OCI-LY3 (cell line): Measurements from ENCODE around the gene NMRK2.
A peak's percentile ranks its signal among the peaks of the same experiment; 100 is the strongest.

Experiments
- H2AFZ ChIP-seq: fragments of 200-600, 300-600 bp; shearing (Covaris generic); 2 replicates; pipeline ENCODE4 v1.6.0; 2014; ENCODE audit warnings: antibody characterized with exemption, low read depth, low read length
- H3K27ac ChIP-seq: fragments of 200-600, 300-600 bp; sonication (generic); 2 replicates; pipeline ENCODE4 v1.5.1; 2014; ENCODE audit warnings: mild to moderate bottlenecking, low read length, moderate library complexity, mixed read lengths
- H3K27me3 ChIP-seq: fragments of 200-600, 300-600 bp; sonication (generic); 2 replicates; pipeline ENCODE4 v1.6.1; 2014; ENCODE audit warnings: low read depth, low read length, mixed read lengths
- H3K36me3 ChIP-seq: fragments of 200-600, 300-600 bp; sonication (generic); replicated peaks from 2 replicates; pipeline ENCODE3; 2014; ENCODE audit warnings: low read depth, low read length, mixed read lengths
- H3K4me1 ChIP-seq: fragments of 300-600, 200-600 bp; sonication (generic); 2 replicates; pipeline ENCODE4 v1.6.1; 2014; ENCODE audit warnings: low read length, mixed read lengths
- H3K4me2 ChIP-seq: fragments of 200-600, 300-600 bp; sonication (generic); 2 replicates; pipeline ENCODE4 v1.6.1; 2014; ENCODE audit warnings: low read length, mixed read lengths
- H3K4me3 ChIP-seq: fragments of 300-600, 200-600 bp; sonication (generic); 2 replicates; pipeline ENCODE4 v1.5.1; 2014; ENCODE audit warnings: antibody characterized with exemption, mild to moderate bottlenecking, low read length, moderate library complexity
- H3K79me2 ChIP-seq: fragments of 300-600, 200-600 bp; shearing (Covaris generic); 2 replicates; pipeline ENCODE4 v1.6.1; 2014; ENCODE audit warnings: mild to moderate bottlenecking, low read length, mixed read lengths
- H3K9ac ChIP-seq: fragments of 300-600, 200-600 bp; shearing (Covaris generic); 2 replicates; pipeline ENCODE4 v1.6.0; 2014; ENCODE audit warnings: mild to moderate bottlenecking, low read length, moderate library complexity
- H3K9me3 ChIP-seq: fragments of 200-600, 300-600 bp; shearing (Covaris generic); 2 replicates; pipeline ENCODE4 v1.6.1; 2014; ENCODE audit warnings: low read length, mixed read lengths; ENCODE audit not compliant: insufficient read depth
- H4K20me1 ChIP-seq: fragments of 200-600, 300-600 bp; sonication (generic); 2 replicates; pipeline ENCODE4 v1.6.1; 2016; ENCODE audit warnings: low read length, mixed read lengths; ENCODE audit not compliant: insufficient read depth
- EZH2phosphoT487 ChIP-seq: fragments of 200-600 bp; shearing (Covaris generic); IDR thresholded peaks from 2 replicates; pipeline ENCODE4 v1.6.1; 2018; ENCODE audit warnings: antibody characterized with exemption, mixed run types, low read depth
- TF ChIP-seq, protein P1 (sequence below): fragments of 200-600, 300-600 bp; sonication (generic); IDR thresholded peaks from 2 replicates; pipeline ENCODE4 v1.5.1; 2014; ENCODE audit warnings: antibody characterized with exemption, low read length, low read depth

The NMRK2 gene

GRCh38 chr19:3986260-3987041, 53.6 kb downstream of the NMRK2 start:
- H3K27ac ChIP-seq, result peak overlapping the region; percentile 82
- peaks cover 37% of the 10 kb centered on the region for H3K36me3 ChIP-seq
- peaks cover 37% of the 10 kb centered on the region for H4K20me1 ChIP-seq
- H3K9ac ChIP-seq, result peak overlapping the region; percentile 63
- no peaks in the 10 kb centered on the region for H3K27me3 ChIP-seq
- H3K4me3 ChIP-seq, result peak overlapping the region; percentile 90
- peak overlapping the region; percentile 98 for H3K4me2 ChIP-seq
- H3K79me2 ChIP-seq, result peaks cover 42% of the 10 kb centered on the region
- H2AFZ ChIP-seq, result peak overlapping the region; percentile 93
- TF ChIP-seq EZH2phosphoT487, result no peak
- TF ChIP-seq, protein P1, sequence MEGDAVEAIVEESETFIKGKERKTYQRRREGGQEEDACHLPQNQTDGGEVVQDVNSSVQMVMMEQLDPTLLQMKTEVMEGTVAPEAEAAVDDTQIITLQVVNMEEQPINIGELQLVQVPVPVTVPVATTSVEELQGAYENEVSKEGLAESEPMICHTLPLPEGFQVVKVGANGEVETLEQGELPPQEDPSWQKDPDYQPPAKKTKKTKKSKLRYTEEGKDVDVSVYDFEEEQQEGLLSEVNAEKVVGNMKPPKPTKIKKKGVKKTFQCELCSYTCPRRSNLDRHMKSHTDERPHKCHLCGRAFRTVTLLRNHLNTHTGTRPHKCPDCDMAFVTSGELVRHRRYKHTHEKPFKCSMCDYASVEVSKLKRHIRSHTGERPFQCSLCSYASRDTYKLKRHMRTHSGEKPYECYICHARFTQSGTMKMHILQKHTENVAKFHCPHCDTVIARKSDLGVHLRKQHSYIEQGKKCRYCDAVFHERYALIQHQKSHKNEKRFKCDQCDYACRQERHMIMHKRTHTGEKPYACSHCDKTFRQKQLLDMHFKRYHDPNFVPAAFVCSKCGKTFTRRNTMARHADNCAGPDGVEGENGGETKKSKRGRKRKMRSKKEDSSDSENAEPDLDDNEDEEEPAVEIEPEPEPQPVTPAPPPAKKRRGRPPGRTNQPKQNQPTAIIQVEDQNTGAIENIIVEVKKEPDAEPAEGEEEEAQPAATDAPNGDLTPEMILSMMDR, result peak; percentile 87
- peaks cover 33% of the 10 kb centered on the region for H3K4me1 ChIP-seq
- no peaks in the 10 kb centered on the region for H3K9me3 ChIP-seq

GRCh38 chr19:3987619-3988371, 54.9 kb downstream of the NMRK2 start:
- peak overlapping the region; percentile 98 for H3K4me2 ChIP-seq
- H3K27ac ChIP-seq, result peak overlapping the region; percentile 82
- H3K4me3 ChIP-seq, result peak overlapping the region; percentile 90
- TF ChIP-seq EZH2phosphoT487, result no peak
- TF ChIP-seq, protein P1, result peak; percentile 51
- H2AFZ ChIP-seq, result peak overlapping the region; percentile 91
- no peaks in the 10 kb centered on the region for H3K9me3 ChIP-seq
- peaks cover 23% of the 10 kb centered on the region for H3K36me3 ChIP-seq
- H3K79me2 ChIP-seq, result peaks cover 29% of the 10 kb centered on the region
- peaks cover 24% of the 10 kb centered on the region for H4K20me1 ChIP-seq
- peak overlapping the region; percentile 63 for H3K9ac ChIP-seq
- no peaks in the 10 kb centered on the region for H3K27me3 ChIP-seq
- peaks cover 33% of the 10 kb centered on the region for H3K4me1 ChIP-seq

- no peak overlapping the region for H3K4me3 ChIP-seq
- no peaks in the 10 kb centered on the region for H4K20me1 ChIP-seq
- TF ChIP-seq, protein P1, result no peak
- TF ChIP-seq EZH2phosphoT487, result no peak
- H3K9ac ChIP-seq, result no peak overlapping the region
- H3K9me3 ChIP-seq, result no peaks in the 10 kb centered on the region
- H3K79me2 ChIP-seq, result peaks cover 3% of the 10 kb centered on the region; the same call in 1 of the 2 replicates
- H3K4me1 ChIP-seq, result peaks cover 22% of the 10 kb centered on the region
- H3K36me3 ChIP-seq, result no peaks in the 10 kb centered on the region
- no peaks in the 10 kb centered on the region for H3K27me3 ChIP-seq
- no peak overlapping the region for H3K4me2 ChIP-seq
- H2AFZ ChIP-seq, result peak overlapping the region; percentile 69
- no peak overlapping the region for H3K27ac ChIP-seq
These were observed 57.9 kb downstream of the NMRK2 start for GRCh38 chr19:3990815-3991117.
